GM12878 (cell line): ENCODE measurements around the gene ATG14. TPM values are rescaled to one million over a fixed set of nuclear protein-coding genes. Genes with fewer than 3 reads are reported as not detected.

Experiments used
- ATAC-seq: fragments of 200-7000 bp; cut with Tn5 transposase; 3 replicates; pipeline ENCODE4 v1.9.1; 2020; ENCODE audit warnings: mild to moderate bottlenecking, moderate library complexity
- BruUV-seq: library from RNA; stranded (reverse); fragments of 400-500 nt; replicated peaks from 2 replicates; lab custom pipeline; 2021; lab: Mats Ljungman, UMichigan
- CTCF ChIA-PET: fragments of 300-600 bp; sonication (Branson Sonifier 250); formaldehyde crosslinking; extraction: SDS; loops from one replicate; lab custom pipeline; 2021; ENCODE audit warnings: inconsistent platforms; lab: Yijun Ruan, JAX
- POLR2A ChIA-PET: fragments of 350-600 bp; formaldehyde crosslinking; extraction: SDS; loops from one replicate; lab custom pipeline; 2021; ENCODE audit warnings: inconsistent platforms; lab: Charles Lee
- RAD21 ChIA-PET: fragments of 300-600 bp; sonication (Branson Sonifier 250); formaldehyde crosslinking; loops from one replicate; lab custom pipeline; 2023; ENCODE audit warnings: antibody characterized with exemption; ENCODE audit not compliant: unreplicated experiment; lab: Charles Lee
- SMC1A ChIA-PET: fragments of 300-600 bp; sonication (Branson Sonifier 250); formaldehyde crosslinking; loops from one replicate; lab custom pipeline; 2023; ENCODE audit not compliant: unreplicated experiment, uncharacterized antibody; lab: Charles Lee
- DNase-seq: peaks from one replicate; pipeline ENCODE4 v3.0.0-alpha.2; 2011; ENCODE audit warnings: low read depth, low spot score
- FAIRE-seq: peaks from 3 replicates; lab custom pipeline; 2011; peaks lifted over from hg19 to GRCh38; lab: Jason Lieb, UNC
- H2AFZ ChIP-seq: 2 replicates; pipeline ENCODE4 v1.6.0; 2011; ENCODE audit warnings: low read depth, low read length, control low read depth; ENCODE audit not compliant: control insufficient read depth
- H3K27ac ChIP-seq: 2 replicates; pipeline ENCODE4 v1.5.1; 2011; ENCODE audit warnings: control low read depth; ENCODE audit not compliant: control insufficient read depth, insufficient read depth
- H3K27me3 ChIP-seq, 2 experiments: replicated peaks in 1 of 2; 2 replicates each; pipeline versions ENCODE4 v1.6.0 to v1.6.1; 2011; ENCODE audit warnings: low read length in 1 of 2; ENCODE audit not compliant: control insufficient read depth in 2 of 2, insufficient read depth in 2 of 2
- H3K36me3 ChIP-seq, 2 experiments: 2 replicates each; pipeline ENCODE4 v1.5.1; 2011; ENCODE audit warnings: low read length in 1 of 2; ENCODE audit not compliant: control insufficient read depth in 2 of 2, insufficient read depth in 2 of 2
- H3K4me1 ChIP-seq: 2 replicates; pipeline ENCODE4 v1.6.1; 2011; ENCODE audit warnings: mild to moderate bottlenecking, low read length, moderate library complexity, mixed read lengths; ENCODE audit not compliant: control insufficient read depth, insufficient read depth
- H3K4me2 ChIP-seq: 2 replicates; pipeline ENCODE4 v1.6.0; 2011; ENCODE audit warnings: control low read depth; ENCODE audit not compliant: control insufficient read depth, insufficient read depth
- H3K4me3 ChIP-seq: fragments of 200-600 bp; sonication (generic); 2 replicates; pipeline ENCODE4 v1.5.1; 2016
- H3K79me2 ChIP-seq: 2 replicates; pipeline ENCODE4 v1.6.0; 2011; ENCODE audit warnings: low read length; ENCODE audit not compliant: control insufficient read depth, insufficient read depth
- H3K9ac ChIP-seq: 2 replicates; pipeline ENCODE4 v1.8.0; 2011; ENCODE audit warnings: low read length, control low read depth, mixed read lengths; ENCODE audit not compliant: control insufficient read depth, insufficient read depth
- H3K9me3 ChIP-seq: replicated peaks from 3 replicates; pipeline ENCODE4 v1.5.1; 2011; ENCODE audit warnings: mild to moderate bottlenecking, low read length; ENCODE audit not compliant: control insufficient read depth, insufficient read depth
- H4K20me1 ChIP-seq: 2 replicates; pipeline ENCODE4 v1.6.0; 2011; ENCODE audit not compliant: control insufficient read depth, insufficient read depth
- ATF3 ChIP-seq: IDR thresholded peaks from 2 replicates; pipeline ENCODE4 v1.6.1; 2011; ENCODE audit warnings: low read depth, mild to moderate bottlenecking, low read length, moderate library complexity, borderline replicate concordance; ENCODE audit errors: extremely low read depth
- BACH1 ChIP-seq: fragments of 450-650 bp; IDR thresholded peaks from 2 replicates; pipeline ENCODE4 v1.6.1; 2017; ENCODE audit warnings: mild to moderate bottlenecking, borderline replicate concordance
- CBX5 ChIP-seq: sonication (generic); IDR thresholded peaks from 2 replicates; pipeline ENCODE4 v1.6.1; 2016; ENCODE audit warnings: low read depth, moderate library complexity, mild to moderate bottlenecking, inconsistent platforms
- HDAC6 ChIP-seq: fragments of 200-600 bp; sonication (generic); IDR thresholded peaks from one replicate; pipeline ENCODE4 v1.8.0; 2017; ENCODE audit warnings: antibody characterized with exemption; ENCODE audit not compliant: unreplicated experiment
- MAX ChIP-seq: IDR thresholded peaks from 2 replicates; pipeline ENCODE4 v1.6.1; 2012; ENCODE audit warnings: low read depth, low read length, improper control_type of control experiment
- NR2C2 ChIP-seq: IDR thresholded peaks from 2 replicates; pipeline ENCODE4 v1.6.1; 2011; ENCODE audit warnings: borderline replicate concordance, low read depth; ENCODE audit not compliant: control insufficient read depth, insufficient read length
- POU2F2 ChIP-seq: IDR thresholded peaks from 3 replicates; pipeline ENCODE4 v1.6.1; 2011; ENCODE audit warnings: low read depth, mild to moderate bottlenecking, low read length, borderline replicate concordance
- RB1 ChIP-seq: fragments of 450-650 bp; formaldehyde crosslinking; IDR thresholded peaks from 2 replicates; pipeline ENCODE4 v1.6.1; 2017; ENCODE audit warnings: mild to moderate bottlenecking, borderline replicate concordance
- SUPT20H ChIP-seq: IDR thresholded peaks from 2 replicates; pipeline ENCODE4 v1.6.1; 2011; ENCODE audit warnings: low read depth, mild to moderate bottlenecking, low read length, moderate library complexity, borderline replicate concordance; ENCODE audit not compliant: control insufficient read depth
- YY1 ChIP-seq: IDR thresholded peaks from 2 replicates; pipeline ENCODE4 v1.6.1; 2011; ENCODE audit warnings: low read depth, mild to moderate bottlenecking, low read length
- ZBED1 ChIP-seq: IDR thresholded peaks from 2 replicates; pipeline ENCODE4 v1.6.1; 2016; ENCODE audit warnings: borderline replicate concordance
- ZNF592 ChIP-seq: fragments of 450-650 bp; IDR thresholded peaks from 2 replicates; pipeline ENCODE4 v1.6.1; 2017; ENCODE audit warnings: mild to moderate bottlenecking, moderate library complexity
- WGBS: methylation state at CpG from one replicate; pipeline ENCODE4 v1.1.6; 2016; ENCODE audit warnings: low lambda C conversion rate; ENCODE audit not compliant: insufficient replicate concordance, insufficient coverage; ENCODE audit errors: missing lambda C conversion rate; 5-methylcytosine and 5-hydroxymethylcytosine counted together
- in situ Hi-C: fragments of 300-500 bp; cut with MboI; formaldehyde crosslinking; loops from 9 replicates; pipeline ENCODE4 v1.14.3; 2018; ENCODE audit warnings: mixed read lengths
- intact Hi-C: fragments of 100-400 bp; cut with micrococcal nuclease; formaldehyde crosslinking; loops from one replicate; pipeline ENCODE4 v1.14.2; 2022; ENCODE audit not compliant: unreplicated experiment
- polyA plus RNA-seq, 11 experiments: library from polyadenylated mRNA; depleted of rRNA in 4 of 11; unstranded in 6 of 11; stranded (reverse) in 5 of 11; fragments of >200 nt; fragmentation: Nextera tagmentation in 4 of 11; fragmentation: Illumina TruSeq in 1 of 11; extraction: Ambion mirVana in 4 of 11; extraction: Trizol in 1 of 11; gene quantifications; 1 replicate in 1 of 11; 2 replicates in 10 of 11; pipeline versions ENCODE4 v1.2.1 to v1.2.3, GENCODE V29; 2011 to 2016; ENCODE audit warnings: inconsistent platforms in 2 of 11, missing spikeins in 2 of 11, low read depth in 1 of 11
- total RNA-seq, 4 experiments: library from RNA; depleted of rRNA in 3 of 4; stranded (reverse); fragments of >200 nt in 3 of 4; fragmentation: Illumina TruSeq in 1 of 4; extraction: Trizol in 1 of 4; gene quantifications; 2 replicates each; pipeline versions ENCODE4 v1.2.1 to v1.2.3, GENCODE V29; 2013 to 2021

Gene ATG14
- total and polyA plus RNA-seq, 10 of the 15 experiments (the other 5 are each of a cell fraction or from before 2014, with no cell fraction given), result 1.1 to 6.4 (median 5.0) TPM

GRCh38 chr14:55370883-55371455, 40.7 kb downstream of the ATG14 start:
- CTCF ChIA-PET, result interaction anchor here (1.7 to 3.2 kb wide), 2 partner anchors 17 to 101 kb away, joined by 4 to 12 read pairs; no protein-coding TSS in a partner anchor
- SMC1A ChIA-PET, result no interaction called here
- Histone ChIP-seq H3K4me1 (peaks cover 6% of the 10 kb centered on the region; the same call in 1 of the 2 replicates), H2AFZ (no peak overlapping the region), H3K4me2 (no peak overlapping the region), H4K20me1 (no peaks in the 10 kb centered on the region), H3K9ac (no peak overlapping the region), H3K36me3 (peaks cover 0 to 8% of the 10 kb centered on the region in 2 experiments; a peak in 1 of 4 replicates), H3K4me3 (no peak overlapping the region), H3K9me3 (no peaks in the 10 kb centered on the region), H3K27ac (no peak overlapping the region), H3K79me2 (no peaks in the 10 kb centered on the region), H3K27me3 (no peaks in the 10 kb centered on the region)
- DNase-seq (no peak), ATAC-seq (no peak), FAIRE-seq (no peak)
- intact Hi-C loops, result no loop called here
- 85% methylated on average over 11 of the region's 11 CpGs for WGBS
- no TSS peak for BruUV-seq
- RAD21 ChIA-PET, result no interaction called here
- POLR2A ChIA-PET, result no interaction called here
- TF ChIP-seq BACH1, result no peak
- TF ChIP-seq HDAC6, result no peak
- in situ Hi-C loops, result no loop called here

- ATAC-seq, result no peak
- SMC1A ChIA-PET, result interaction anchor here (1.0 to 1.5 kb wide), 3 partner anchors 9 to 109 kb away, joined by 3 to 9 read pairs (median 3); no protein-coding TSS in a partner anchor
- Histone ChIP-seq H3K9ac (no peak overlapping the region), H3K4me1 (no peaks in the 10 kb centered on the region), H2AFZ (no peak overlapping the region), H3K27me3 (no peaks in the 10 kb centered on the region), H3K4me3 (no peak overlapping the region), H3K4me2 (no peak overlapping the region), H3K9me3 (no peaks in the 10 kb centered on the region), H4K20me1 (no peaks in the 10 kb centered on the region), H3K36me3 (peaks cover 0 to 8% of the 10 kb centered on the region in 2 experiments; a peak in 1 of 4 replicates), H3K79me2 (no peaks in the 10 kb centered on the region), H3K27ac (no peak overlapping the region)
- BruUV-seq, result no TSS peak
- 100% methylated on average over 3 of the region's 3 CpGs for WGBS
- intact Hi-C loops (no loop called here), in situ Hi-C loops (no loop called here)
- CTCF ChIA-PET, result interaction anchor here (4.1 kb wide), 1 partner anchor 11 kb away, joined by 28 read pairs; no protein-coding TSS in a partner anchor
- no peak for DNase-seq
- RAD21 ChIA-PET, result no interaction called here
- POLR2A ChIA-PET, result no interaction called here
- no peak for FAIRE-seq
- TF ChIP-seq ZBED1 (no peak), ZNF592 (no peak), SUPT20H (no peak), NR2C2 (no peak), POU2F2 (no peak), RB1 (no peak), ATF3 (no peak), MAX (no peak), YY1 (no peak), CBX5 (no peak)
Observed at GRCh38 chr14:55366271-55366670, 45.4 kb downstream of the ATG14 start.
